BLaER1 (cell line): Measurements from ENCODE around the gene RNF224.

ENCODE experiments used
- H3K27ac ChIP-seq: shearing (Covaris generic); formaldehyde crosslinking; 2 replicates; pipeline ENCODE4 v1.8.1; 2022
- H3K27me3 ChIP-seq: shearing (Covaris generic); formaldehyde crosslinking; 2 replicates; pipeline ENCODE4 v1.8.1; 2022
- H3K36me3 ChIP-seq: shearing (Covaris generic); formaldehyde crosslinking; 2 replicates; pipeline ENCODE4 v1.8.1; 2022
- H3K4me1 ChIP-seq: shearing (Covaris generic); formaldehyde crosslinking; 2 replicates; pipeline ENCODE4 v1.8.1; 2022
- H3K4me2 ChIP-seq: shearing (Covaris generic); formaldehyde crosslinking; 2 replicates; pipeline ENCODE4 v1.8.1; 2022
- H3K4me3 ChIP-seq: shearing (Covaris generic); formaldehyde crosslinking; 2 replicates; pipeline ENCODE4 v1.8.1; 2022
- H3K9ac ChIP-seq: shearing (Covaris generic); formaldehyde crosslinking; 2 replicates; pipeline ENCODE4 v1.8.1; 2022
- H3K9me3 ChIP-seq: shearing (Covaris generic); formaldehyde crosslinking; 2 replicates; pipeline ENCODE4 v1.8.1; 2022
- H4K20me1 ChIP-seq: shearing (Covaris generic); formaldehyde crosslinking; 2 replicates; pipeline ENCODE4 v1.8.1; 2022
- Cebpa-rat ChIP-seq: shearing (Covaris generic); IDR thresholded peaks from 2 replicates; pipeline ENCODE4 v1.8.1; 2022

The RNF224 gene

GRCh38 chr9:137191691-137192447 is 35.4 kb upstream of the RNF224 start:
- TF ChIP-seq Cebpa-rat, result no peak
- peak overlapping the region; percentile 91 for H3K27ac ChIP-seq
- peaks cover 89% of the 10 kb centered on the region for H4K20me1 ChIP-seq

GRCh38 chr9:137192448-137192780 is 34.9 kb upstream of the RNF224 start:
- Histone ChIP-seq H3K4me2 (peak overlapping the region; percentile 100; the same call in 1 of the 2 replicates), H3K27ac (peak overlapping the region; percentile 51; the same call in 1 of the 2 replicates), H3K36me3 (peaks cover 44% of the 10 kb centered on the region), H3K27me3 (no peaks in the 10 kb centered on the region), H3K4me3 (no peak overlapping the region), H3K9me3 (no peaks in the 10 kb centered on the region), H3K9ac (peak overlapping the region; percentile 85; the same call in 1 of the 2 replicates), H4K20me1 (peaks cover 89% of the 10 kb centered on the region), H3K4me1 (peaks cover 65% of the 10 kb centered on the region)
- no peak for TF ChIP-seq Cebpa-rat

More at GRCh38 chr9:137191691-137192447, 35.4 kb upstream of the RNF224 start:
- Histone ChIP-seq H3K36me3 (peaks cover 49% of the 10 kb centered on the region), H3K4me3 (no peak overlapping the region), H3K4me2 (peak overlapping the region; percentile 100), H3K27me3 (no peaks in the 10 kb centered on the region), H3K9me3 (no peaks in the 10 kb centered on the region), H3K9ac (peak overlapping the region; percentile 85), H3K4me1 (peaks cover 66% of the 10 kb centered on the region)

GRCh38 chr9:137192859-137193258 is 34.4 kb upstream of the RNF224 start:
- Histone ChIP-seq H3K4me2 (0 out of 2 replicates have a peak overlapping the region, but pooled peaks have one; percentile 100), H4K20me1 (peaks cover 89% of the 10 kb centered on the region), H3K36me3 (peaks cover 42% of the 10 kb centered on the region), H3K9ac (peak overlapping the region; percentile 48; the same call in 1 of the 2 replicates), H3K4me1 (peaks cover 65% of the 10 kb centered on the region), H3K27me3 (no peaks in the 10 kb centered on the region), H3K27ac (peak overlapping the region; percentile 51), H3K4me3 (no peak overlapping the region), H3K9me3 (no peaks in the 10 kb centered on the region)
- no peak for TF ChIP-seq Cebpa-rat

- Histone ChIP-seq H3K4me3 (no peak overlapping the region), H3K4me2 (0 out of 2 replicates have a peak overlapping the region, but pooled peaks have one; percentile 5), H3K27ac (no peak overlapping the region), H3K27me3 (no peaks in the 10 kb centered on the region), H3K36me3 (peaks cover 42% of the 10 kb centered on the region), H3K9ac (peak overlapping the region; percentile 48), H4K20me1 (peaks cover 94% of the 10 kb centered on the region), H3K9me3 (no peaks in the 10 kb centered on the region), H3K4me1 (peaks cover 74% of the 10 kb centered on the region)
- TF ChIP-seq Cebpa-rat, result no peak
Measured at GRCh38 chr9:137193771-137194170, 33.5 kb upstream of the RNF224 start.

- H4K20me1 ChIP-seq, result peaks cover 94% of the 10 kb centered on the region
- peaks cover 2% of the 10 kb centered on the region; the same call in 1 of the 2 replicates for H3K27me3 ChIP-seq
- no peaks in the 10 kb centered on the region for H3K9me3 ChIP-seq
- H3K9ac ChIP-seq, result peak overlapping the region; percentile 48
- H3K27ac ChIP-seq, result no peak overlapping the region
- no peak for TF ChIP-seq Cebpa-rat
- 0 out of 2 replicates have a peak overlapping the region, but pooled peaks have one; percentile 5 for H3K4me2 ChIP-seq
- H3K4me3 ChIP-seq, result no peak overlapping the region
- peaks cover 78% of the 10 kb centered on the region for H3K4me1 ChIP-seq
- peaks cover 42% of the 10 kb centered on the region for H3K36me3 ChIP-seq
Measured at GRCh38 chr9:137194388-137194787, 32.9 kb upstream of the RNF224 start.

- H3K4me2 ChIP-seq, result no peak overlapping the region
Measured at GRCh38 chr9:137194909-137195308, 32.4 kb upstream of the RNF224 start.

GRCh38 chr9:137195525-137196220 is 31.6 kb upstream of the RNF224 start:
- Histone ChIP-seq H3K36me3 (peaks cover 32% of the 10 kb centered on the region), H3K9ac (peak overlapping the region; percentile 48; the same call in 1 of the 2 replicates)

More at GRCh38 chr9:137194909-137195308, 32.4 kb upstream of the RNF224 start:
- Histone ChIP-seq H3K27me3 (peaks cover 4% of the 10 kb centered on the region; the same call in 1 of the 2 replicates), H3K4me1 (peaks cover 77% of the 10 kb centered on the region), H3K9me3 (no peaks in the 10 kb centered on the region), H4K20me1 (peaks cover 92% of the 10 kb centered on the region), H3K4me3 (no peak overlapping the region), H3K36me3 (peaks cover 39% of the 10 kb centered on the region), H3K27ac (no peak overlapping the region), H3K9ac (peak overlapping the region; percentile 48)
- TF ChIP-seq Cebpa-rat, result no peak

GRCh38 chr9:137198051-137198901 is 29.0 kb upstream of the RNF224 start:
- Histone ChIP-seq H4K20me1 (peaks cover 84% of the 10 kb centered on the region), H3K4me1 (peaks cover 67% of the 10 kb centered on the region), H3K9ac (peak overlapping the region; percentile 69), H3K27me3 (peaks cover 4% of the 10 kb centered on the region; the same call in 1 of the 2 replicates), H3K4me2 (peak overlapping the region; percentile 100), H3K4me3 (peak overlapping the region; percentile 17; the same call in 1 of the 2 replicates), H3K36me3 (peaks cover 6% of the 10 kb centered on the region; the same call in 1 of the 2 replicates), H3K27ac (0 out of 2 replicates have a peak overlapping the region, but pooled peaks have one; percentile 22), H3K9me3 (no peaks in the 10 kb centered on the region)
- no peak for TF ChIP-seq Cebpa-rat

More at GRCh38 chr9:137195525-137196220, 31.6 kb upstream of the RNF224 start:
- peaks cover 84% of the 10 kb centered on the region for H4K20me1 ChIP-seq
- H3K9me3 ChIP-seq, result no peaks in the 10 kb centered on the region
- peak overlapping the region; percentile 30; the same call in 1 of the 2 replicates for H3K27ac ChIP-seq
- no peak overlapping the region for H3K4me2 ChIP-seq
- H3K4me1 ChIP-seq, result peaks cover 69% of the 10 kb centered on the region
- no peak for TF ChIP-seq Cebpa-rat
- H3K4me3 ChIP-seq, result no peak overlapping the region
- H3K27me3 ChIP-seq, result peaks cover 4% of the 10 kb centered on the region; the same call in 1 of the 2 replicates

GRCh38 chr9:137198902-137199283 is 28.4 kb upstream of the RNF224 start:
- Histone ChIP-seq H3K4me3 (peak overlapping the region; percentile 88; the same call in 1 of the 2 replicates), H3K4me2 (peak overlapping the region; percentile 100), H3K9ac (peak overlapping the region; percentile 69), H3K27ac (no peak overlapping the region), H3K4me1 (peaks cover 67% of the 10 kb centered on the region), H3K9me3 (no peaks in the 10 kb centered on the region), H3K36me3 (peaks cover 4% of the 10 kb centered on the region; the same call in 1 of the 2 replicates), H4K20me1 (peaks cover 84% of the 10 kb centered on the region), H3K27me3 (peaks cover 4% of the 10 kb centered on the region; the same call in 1 of the 2 replicates)
- TF ChIP-seq Cebpa-rat, result no peak
